GM12872 (cell line): ENCODE data around the gene BAIAP2.

Experiments
- CTCF ChIP-seq: IDR thresholded peaks from 3 replicates; pipeline ENCODE4 v1.5.1; 2011; ENCODE audit warnings: low read depth, mild to moderate bottlenecking, low read length, moderate library complexity; ENCODE audit not compliant: insufficient read depth

Gene BAIAP2

GRCh38 chr17:81142301-81143199, 107.6 kb downstream of the BAIAP2 start:
- peak; percentile 66 for TF ChIP-seq CTCF

- no peak for TF ChIP-seq CTCF
These were observed 108.2 kb downstream of the BAIAP2 start for GRCh38 chr17:81143200-81143527.

GRCh38 chr17:81143717-81144422, 108.9 kb downstream of the BAIAP2 start:
- TF ChIP-seq CTCF: no peak

GRCh38 chr17:81144423-81144781, 109.5 kb downstream of the BAIAP2 start:
- TF ChIP-seq CTCF: no peak

GRCh38 chr17:81147701-81148100, 112.8 kb downstream of the BAIAP2 start:
- TF ChIP-seq CTCF: no peak

GRCh38 chr17:81148571-81148970, 113.6 kb downstream of the BAIAP2 start:
- no peak for TF ChIP-seq CTCF

GRCh38 chr17:81148986-81149533, 114.1 kb downstream of the BAIAP2 start:
- TF ChIP-seq CTCF: no peak
